Measurements from ENCODE around the gene SYT5.

SYT5 gene

GRCh38 chr19:55145232-55145631 is 34.9 kb downstream of the SYT5 start:
- DNase-seq: no peak

- DNase-seq: no peak
Observed at GRCh38 chr19:55141696-55142095, 38.4 kb downstream of the SYT5 start.

DNA sequence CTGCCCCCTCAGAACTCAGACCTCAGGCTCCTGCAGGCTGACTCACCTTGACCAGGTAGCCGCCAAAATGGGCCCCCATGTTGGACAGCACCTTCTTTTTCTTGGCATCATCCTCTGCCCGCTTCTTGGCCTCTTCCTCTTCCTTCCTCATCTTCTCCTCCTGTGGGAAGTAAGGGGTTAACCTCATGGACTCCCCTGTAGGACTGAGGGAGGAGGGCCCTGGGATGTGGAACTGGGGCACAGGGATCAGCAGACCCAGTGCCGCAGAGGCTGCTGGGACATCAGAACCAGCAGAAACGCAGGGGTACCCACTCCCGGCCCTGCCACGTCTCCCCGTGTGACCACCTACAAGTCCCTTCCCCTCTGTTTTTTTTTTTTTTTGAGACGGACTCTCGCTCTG is 42.2 kb downstream of the SYT5 start:
- no peak for DNase-seq

GRCh38 chr19:55136399-55137102 is 43.5 kb downstream of the SYT5 start:
- DNase-seq: no peak

DNA sequence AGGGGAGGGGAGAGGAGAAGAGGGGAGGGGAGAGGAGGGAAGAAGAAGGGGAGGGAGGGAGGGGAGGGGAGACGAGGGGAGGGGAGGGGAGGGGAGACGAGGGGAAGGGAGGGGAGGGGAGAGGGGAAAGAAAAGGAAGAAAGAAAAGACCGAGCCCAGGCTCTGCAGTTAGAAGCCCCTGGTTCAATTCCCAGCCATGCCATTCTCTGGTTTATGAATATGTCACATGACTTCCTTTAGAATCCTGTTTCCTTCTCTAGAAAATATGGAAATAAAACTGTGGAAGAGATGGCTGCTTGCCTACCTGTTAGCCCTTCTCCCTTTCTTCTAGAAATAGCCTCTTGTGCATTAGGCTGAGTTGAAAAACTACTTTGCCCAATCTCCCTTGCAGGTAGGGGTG is 45.4 kb downstream of the SYT5 start:
- DNase-seq: no peak

GRCh38 chr19:55133639-55134444 is 46.2 kb downstream of the SYT5 start:
- no peak for DNase-seq

GRCh38 chr19:55132453-55133129 is 47.5 kb downstream of the SYT5 start:
- no peak for DNase-seq

DNA sequence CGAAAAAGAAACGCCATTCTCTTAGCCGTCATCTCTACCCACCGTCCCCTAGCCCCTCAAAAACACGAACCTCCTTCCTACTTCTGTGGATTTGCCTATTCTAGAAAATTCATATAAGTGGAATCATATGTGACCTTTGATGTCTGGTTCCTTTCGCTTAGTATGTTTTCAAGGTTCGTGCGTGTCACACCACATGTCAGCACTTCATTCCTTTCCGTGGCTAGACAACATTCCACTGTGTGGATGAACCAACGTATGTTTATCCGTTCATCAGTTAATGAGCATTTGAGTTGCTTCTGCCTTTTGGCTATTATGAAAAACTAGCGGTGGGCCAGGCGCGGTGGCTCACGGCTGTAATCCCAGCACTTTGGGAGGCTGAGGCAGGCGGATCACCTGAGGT is 48.7 kb downstream of the SYT5 start:
- no peak for DNase-seq
